GM04503 (cell line): ENCODE data around the gene CRELD1.

ENCODE experiments used
- DNase-seq: peaks from one replicate; pipeline ENCODE4 v3.0.0-alpha.2; 2012; ENCODE audit warnings: low read depth

CRELD1 gene

DNA sequence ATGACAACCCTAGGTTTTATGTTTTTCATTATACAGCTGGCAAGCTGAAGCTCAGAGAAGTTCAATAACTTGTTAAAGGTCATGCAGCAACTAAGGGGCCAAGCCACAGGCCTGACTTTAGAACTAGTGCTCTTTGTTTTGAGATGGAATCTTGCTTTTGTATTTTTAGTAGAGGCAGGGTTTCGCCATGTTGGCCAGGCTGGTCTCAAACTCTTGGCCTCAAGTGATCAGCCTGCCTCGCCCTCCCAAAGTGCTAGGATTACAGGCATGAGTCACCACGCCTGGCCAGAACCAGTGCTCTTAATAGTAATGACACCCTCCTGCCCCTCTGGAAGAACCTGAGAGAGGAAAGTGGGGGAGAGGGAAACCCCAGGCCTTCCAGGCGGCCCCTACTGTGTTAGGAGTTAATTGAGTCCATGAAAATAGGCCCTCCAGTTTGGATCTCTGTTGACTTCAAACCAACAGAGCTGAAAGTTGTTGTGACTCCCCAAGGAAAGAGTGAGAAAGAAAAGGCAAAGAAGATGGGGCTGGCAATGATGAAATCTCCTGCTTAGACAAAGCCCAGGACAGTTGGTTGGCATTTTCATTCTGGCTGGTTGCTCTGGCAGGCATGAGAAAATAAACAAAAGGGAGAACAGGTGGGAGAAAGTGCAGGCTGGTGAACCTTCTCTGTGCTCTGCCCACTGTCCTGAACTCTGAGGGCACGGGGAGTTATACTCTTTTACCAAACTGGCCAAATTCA, 22.1 kb downstream of the CRELD1 start:
- DNase-seq = no peak

- no peak for DNase-seq
Observed at GRCh38 chr3:9957214-9957613, 23.6 kb downstream of the CRELD1 start.

GRCh38 chr3:9965200-9965875, 31.7 kb downstream of the CRELD1 start:
- DNase-seq = no peak

DNA sequence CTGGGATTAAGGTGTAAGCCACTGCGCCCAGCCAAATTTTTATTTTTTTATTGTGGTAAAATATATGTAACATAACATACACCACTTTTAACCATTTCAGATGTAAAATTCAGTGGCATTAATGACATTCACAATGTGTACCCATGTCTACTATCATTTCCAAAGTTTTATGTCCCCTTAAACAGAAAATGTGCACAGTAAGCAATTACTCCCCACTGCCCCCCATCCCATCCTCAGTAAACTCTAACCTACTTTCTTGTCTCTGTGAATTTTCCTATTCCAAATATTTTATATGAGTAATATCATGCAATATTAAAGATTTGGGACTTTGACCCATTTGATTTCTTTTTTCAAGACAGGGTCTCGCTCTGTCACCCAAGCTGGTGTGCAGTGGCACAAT, 33.2 kb downstream of the CRELD1 start:
- DNase-seq = no peak

DNA sequence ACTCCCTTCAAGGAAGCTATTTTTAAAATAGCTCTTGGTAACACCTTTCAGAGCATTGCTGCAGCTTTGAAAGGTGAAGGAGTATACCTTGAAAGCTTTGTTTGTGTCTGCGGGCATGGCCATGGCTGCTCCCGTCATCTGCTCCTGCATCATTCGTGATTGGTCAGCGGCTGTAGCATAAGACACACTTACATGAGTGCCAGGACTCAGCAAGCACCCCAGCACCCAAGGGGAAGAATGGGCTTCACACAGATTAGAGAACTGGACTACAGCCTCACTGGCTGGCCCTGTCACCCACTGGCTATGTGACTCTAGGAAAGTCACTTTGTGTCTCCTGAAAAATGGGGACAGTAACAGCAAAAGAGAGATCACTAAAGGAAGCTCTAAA, 36.0 kb downstream of the CRELD1 start:
- DNase-seq = no peak

DNA sequence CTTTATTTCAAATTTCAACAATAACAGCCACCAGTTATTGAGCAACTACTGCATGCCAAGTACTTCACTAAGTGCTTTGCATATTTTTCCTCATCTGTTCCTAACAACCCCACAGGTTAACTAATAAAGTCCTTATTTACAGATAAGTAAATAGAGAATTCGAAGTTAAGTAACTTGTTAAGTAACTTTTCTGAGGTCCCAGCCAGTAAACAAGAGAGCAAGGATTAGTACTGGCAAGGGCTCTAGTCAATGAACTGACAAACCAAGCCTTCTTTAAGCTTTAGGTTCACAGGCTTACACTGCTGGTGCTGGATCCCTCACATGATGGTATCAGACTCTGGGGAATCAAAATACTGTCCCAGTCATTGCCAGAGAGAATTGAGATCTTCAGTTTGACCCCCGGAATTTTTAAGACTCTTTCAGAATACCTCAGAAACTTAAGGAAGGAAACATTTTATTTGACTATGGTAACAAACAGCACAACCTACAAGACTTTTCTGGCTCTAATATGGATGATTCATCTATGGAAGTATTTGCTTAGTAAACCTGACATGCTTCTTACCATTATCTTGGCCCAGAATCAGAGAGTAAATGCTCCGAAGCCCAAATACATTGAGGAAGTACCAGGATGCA, 36.5 kb downstream of the CRELD1 start:
- DNase-seq = peak; percentile 65

DNA sequence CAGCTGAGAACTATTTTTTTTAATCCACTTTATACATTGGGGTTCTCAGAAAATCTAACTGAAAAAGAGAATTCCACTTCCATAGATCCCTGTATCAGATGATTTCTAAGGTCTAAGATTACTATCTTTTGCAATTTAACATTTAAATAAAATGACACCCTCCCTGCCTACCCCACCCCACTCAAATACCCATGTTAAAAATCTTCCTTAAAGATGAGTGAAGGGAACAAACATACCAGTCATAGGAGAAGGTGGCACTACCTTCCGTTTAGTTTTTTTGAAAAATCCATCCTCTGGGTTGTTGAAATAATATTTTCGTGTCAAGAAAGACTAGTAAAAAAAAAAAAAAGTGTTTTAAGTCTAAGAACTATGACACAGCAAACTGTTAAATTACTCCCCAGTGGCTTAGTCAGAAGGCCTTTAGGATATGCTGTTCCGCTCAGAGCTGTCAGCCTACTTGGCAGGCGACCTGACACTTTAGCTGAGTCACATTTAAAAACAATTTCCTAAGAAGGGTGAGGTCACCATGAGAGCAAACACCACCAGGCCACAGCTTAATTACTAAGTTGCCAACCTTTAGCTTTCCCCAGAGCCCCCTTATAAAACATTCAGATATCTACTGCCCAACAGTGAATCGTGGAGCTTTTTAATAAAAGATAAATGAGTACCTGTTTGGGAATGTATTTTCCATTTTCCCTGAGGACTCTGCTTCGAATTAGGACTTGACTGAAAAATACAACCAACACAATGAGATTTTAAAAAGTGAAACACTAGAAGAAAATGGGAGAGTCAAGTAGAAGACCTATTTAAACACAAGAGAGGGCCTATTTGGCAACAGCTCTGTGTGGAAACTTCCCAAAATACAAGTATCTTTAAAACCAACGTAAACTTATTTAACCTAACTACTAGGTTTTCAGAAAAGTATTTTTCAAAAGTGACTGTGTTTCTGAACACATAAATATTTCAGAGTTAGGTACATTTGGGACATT, 43.4 kb downstream of the CRELD1 start:
- peak; percentile 96 for DNase-seq

- DNase-seq = no peak
Observed at GRCh38 chr3:9978710-9979305, 45.2 kb downstream of the CRELD1 start.

- no peak for DNase-seq
Observed at GRCh38 chr3:9980251-9980650, 46.6 kb downstream of the CRELD1 start.

GRCh38 chr3:9986230-9986725, 52.6 kb downstream of the CRELD1 start:
- no peak for DNase-seq

DNA sequence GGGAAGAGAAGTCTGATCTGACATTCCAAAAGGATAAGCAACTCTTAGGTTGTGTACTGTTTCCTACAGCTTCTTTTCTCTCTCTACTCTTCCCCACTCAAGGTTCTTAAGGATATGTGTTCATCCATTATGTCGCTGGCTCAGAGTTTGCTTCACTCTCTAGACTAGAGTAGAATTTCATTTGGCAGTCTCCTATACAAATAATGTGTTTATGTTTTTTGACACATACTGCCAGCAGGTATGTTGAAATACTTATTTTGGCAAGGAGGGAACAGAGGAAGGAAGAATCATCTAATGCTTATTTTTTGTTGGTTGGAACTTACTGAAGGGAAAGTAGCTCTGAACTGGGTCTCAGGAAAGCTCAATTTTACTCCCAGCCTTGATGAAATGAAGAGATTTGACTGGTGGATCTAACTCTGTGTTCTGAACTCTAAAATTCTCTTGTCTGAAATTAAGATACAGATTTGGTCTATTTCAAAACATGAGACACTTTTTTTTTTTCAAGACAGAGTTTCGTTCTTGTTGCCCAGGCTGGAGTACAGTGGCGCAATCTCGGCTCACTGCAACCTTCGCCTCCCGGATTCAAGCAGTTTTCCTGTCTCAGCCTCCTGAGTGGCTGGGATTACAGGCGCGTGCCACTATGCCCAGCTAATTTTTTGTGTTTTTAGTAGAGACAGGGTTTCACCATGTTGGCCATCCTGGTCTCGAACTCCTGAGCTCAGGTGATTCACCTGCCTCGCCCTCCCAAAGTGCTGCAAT, 60.6 kb downstream of the CRELD1 start:
- DNase-seq = no peak
